HK-2 (cell line): ENCODE measurements around the gene CEBPG.
A peak's percentile ranks its signal among the peaks of the same experiment; 100 is the strongest.

Experiments
- DNase-seq: peaks from one replicate; pipeline ENCODE4 v3.0.0-alpha.2; 2018; ENCODE audit not compliant: unreplicated experiment

Gene CEBPG

DNA sequence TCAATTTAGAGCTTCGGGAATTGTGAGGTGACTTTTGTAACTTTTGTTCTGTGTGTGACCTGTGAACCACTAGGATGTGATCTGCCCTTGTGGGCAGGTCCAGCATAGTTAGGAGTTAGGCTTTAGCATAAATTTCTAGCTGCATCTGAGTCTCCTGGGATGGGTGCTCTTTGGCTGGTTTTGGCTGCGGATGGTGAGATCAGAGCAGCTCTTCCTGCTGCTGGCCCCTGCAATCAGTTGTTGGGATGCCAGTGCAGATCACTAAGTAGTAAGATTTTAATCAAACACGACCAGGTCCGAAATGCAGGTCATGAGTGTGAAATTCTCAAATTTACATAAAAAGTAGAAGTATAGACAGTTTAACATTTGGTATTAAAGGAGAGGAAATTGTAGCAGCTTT is 8.5 kb downstream of the CEBPG start:
- DNase-seq: no peak

DNA sequence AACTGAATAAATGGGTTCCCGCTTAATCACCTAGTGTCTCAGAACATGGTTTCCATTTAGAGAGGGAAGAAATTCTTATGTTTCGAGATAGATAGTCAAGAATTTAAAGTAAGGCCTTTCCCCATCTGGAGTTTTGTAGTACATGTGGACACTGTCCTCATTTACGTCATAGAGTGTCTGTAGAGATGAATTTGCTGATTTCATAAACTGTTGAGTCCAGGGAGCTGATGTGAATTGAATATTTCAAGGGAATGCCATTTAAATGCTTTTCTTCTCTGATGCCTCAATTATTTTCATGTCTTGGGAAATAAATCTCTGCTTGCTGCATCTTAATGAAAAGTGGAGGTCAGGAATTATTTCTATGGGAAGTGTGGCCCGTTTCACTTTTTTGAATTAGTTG is 9.5 kb downstream of the CEBPG start:
- no peak for DNase-seq

DNA sequence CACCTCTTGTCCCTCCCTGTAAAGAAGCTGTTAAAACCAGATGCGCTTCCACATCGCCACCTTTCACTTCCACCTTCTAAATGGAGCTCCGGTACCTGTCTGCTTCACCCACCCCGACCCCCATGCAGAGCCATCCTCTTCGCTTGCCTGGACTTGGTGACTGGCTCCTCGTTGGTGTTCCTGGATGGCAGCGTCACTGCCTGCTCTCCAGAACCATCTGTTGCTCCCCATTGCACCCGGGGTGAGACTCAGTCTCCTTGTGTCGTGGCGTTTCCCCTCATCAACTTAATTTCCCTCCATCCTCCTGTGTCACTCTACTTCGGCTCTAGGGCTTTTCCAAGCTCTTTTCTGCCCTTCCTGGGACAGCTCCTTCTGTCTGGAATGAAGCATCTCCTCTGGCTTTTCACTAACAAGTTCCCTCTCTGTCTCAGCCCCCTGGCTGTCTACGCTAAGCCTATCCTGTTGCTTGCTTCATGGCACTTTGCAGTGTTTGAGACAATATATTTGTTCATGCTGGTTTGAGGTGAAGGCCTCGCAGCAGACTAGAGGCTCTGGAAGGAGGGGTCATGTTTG is 10.3 kb downstream of the CEBPG start:
- no peak for DNase-seq

DNA sequence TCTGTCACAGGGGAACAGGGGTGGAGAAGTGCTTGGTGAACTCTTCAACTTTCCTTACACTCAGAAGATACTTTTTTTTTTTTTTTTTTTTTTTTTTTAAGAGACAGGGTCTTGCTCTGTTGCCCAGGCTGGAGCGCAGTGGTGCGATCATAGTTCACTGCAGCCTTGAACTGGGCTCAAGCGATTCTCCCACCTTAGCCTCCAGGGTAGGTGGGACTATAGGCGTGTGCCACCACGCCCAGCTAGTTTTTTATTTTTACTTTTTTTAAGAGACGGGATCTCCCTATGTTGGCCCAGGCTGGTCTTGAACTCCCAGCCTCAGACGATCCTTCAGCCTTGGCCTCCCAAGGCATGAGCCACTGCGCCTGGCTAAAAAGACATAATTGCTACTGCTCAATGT is 11.5 kb downstream of the CEBPG start:
- DNase-seq: no peak

DNA sequence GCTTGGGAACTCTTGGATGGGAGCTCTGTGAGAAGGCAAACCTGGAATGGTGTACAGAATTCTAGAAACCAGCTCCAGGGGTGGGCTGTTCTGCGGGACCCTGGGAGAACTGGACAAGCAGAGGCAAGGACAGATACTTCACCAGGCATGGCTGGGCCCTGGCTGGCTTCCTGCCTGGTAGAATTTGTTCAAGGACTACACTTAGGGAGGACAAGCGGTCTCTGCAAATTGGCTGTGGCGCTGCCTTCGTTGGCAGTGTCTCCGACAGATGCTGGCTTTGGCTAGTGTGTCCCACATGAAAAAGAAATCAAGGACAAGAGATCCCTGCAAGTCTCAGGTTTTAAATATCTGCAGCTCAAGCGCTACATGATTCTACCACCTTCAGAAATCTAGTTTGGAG is 12.4 kb downstream of the CEBPG start:
- no peak for DNase-seq

DNA sequence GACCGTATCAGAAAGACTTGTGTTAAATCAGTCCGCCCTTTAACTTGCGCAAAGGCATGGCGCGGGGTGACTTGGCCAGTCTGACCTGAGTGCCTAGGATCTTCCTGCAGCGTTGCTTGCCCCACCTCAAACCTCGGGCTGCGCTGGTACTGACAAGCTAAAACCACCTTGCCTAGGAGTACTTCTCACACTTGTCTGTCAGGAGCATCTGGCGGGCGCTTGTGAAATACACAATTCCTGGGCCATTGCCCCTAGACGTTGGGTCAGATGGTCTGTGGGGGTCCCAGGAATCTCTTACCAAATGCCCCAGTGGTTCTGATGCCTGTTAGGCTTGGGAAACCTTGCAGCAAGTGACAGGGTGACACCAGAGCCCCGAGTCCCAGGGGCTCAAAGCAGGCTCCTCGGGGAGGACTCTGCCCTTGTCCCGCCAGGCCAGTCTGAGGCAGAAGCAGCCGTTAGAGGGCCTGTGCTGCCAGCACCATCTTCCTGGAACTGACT is 12.9 kb downstream of the CEBPG start:
- DNase-seq: no peak

DNA sequence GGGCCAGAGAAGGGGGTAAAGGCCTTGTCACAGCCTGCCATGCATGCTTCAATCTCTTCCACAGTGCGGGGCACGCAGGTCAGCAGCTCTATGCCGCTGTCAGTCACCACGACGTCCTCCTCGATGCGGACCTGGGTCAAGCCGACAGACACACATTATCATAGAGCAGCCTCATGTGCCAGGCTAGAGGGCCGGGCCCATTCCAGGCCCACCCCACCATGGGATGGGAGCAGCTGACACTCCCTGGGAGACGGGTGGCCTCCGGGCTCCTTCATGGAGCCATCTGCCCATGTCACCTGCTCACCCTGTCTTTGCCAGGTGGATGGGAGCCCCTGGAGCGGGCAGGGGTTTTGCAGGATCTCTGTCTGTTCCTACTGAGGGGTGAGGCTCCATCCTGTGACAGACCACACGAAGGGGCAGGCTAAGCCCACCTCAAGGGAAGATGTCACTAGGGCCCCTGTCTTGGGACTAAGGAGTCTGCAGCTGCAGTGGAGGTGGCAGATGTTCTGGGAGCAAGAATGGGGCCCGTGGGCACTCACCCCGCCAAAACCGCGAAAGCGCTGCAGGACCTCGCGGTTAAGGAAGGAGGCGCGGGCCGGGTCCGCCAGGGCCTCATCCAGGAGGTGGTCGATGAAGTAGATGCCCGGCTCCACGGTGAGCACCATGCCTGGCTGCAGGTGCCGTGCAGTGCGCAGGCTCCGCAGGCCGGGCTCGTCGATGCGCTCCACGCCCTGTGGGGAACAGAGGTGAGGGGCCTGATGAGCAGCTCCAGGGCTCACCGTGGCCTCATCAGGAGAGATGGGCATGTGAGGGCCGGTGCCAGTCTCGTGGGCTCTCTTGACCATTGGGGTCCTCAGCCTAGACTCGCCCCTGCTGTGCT is 14.1 kb downstream of the CEBPG start:
- DNase-seq: no peak

DNA sequence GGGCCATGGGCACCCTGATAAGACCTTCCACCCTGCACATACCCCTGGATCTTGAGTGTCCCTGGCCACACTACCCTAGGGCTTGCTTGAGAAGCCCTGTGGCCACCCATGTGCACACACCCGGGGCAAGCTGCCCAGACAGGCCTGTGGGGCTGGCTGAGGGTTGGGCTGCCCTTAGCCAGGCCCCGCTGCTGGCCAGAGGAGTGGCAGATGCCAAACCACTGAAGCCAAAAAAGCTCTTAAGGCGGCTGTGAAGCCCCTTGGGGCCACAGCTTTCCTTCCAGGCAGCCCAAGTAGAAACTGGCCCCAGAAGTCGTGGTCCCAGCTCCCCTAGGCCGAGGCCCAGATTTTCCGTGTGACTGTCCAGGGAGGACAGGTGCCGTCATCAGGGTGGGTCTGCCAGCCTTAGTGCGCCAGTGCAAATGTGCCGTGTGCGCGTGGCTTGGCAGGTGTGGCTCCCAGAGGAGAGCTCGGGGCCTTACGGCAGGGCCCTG is 14.8 kb downstream of the CEBPG start:
- DNase-seq: no peak

DNA sequence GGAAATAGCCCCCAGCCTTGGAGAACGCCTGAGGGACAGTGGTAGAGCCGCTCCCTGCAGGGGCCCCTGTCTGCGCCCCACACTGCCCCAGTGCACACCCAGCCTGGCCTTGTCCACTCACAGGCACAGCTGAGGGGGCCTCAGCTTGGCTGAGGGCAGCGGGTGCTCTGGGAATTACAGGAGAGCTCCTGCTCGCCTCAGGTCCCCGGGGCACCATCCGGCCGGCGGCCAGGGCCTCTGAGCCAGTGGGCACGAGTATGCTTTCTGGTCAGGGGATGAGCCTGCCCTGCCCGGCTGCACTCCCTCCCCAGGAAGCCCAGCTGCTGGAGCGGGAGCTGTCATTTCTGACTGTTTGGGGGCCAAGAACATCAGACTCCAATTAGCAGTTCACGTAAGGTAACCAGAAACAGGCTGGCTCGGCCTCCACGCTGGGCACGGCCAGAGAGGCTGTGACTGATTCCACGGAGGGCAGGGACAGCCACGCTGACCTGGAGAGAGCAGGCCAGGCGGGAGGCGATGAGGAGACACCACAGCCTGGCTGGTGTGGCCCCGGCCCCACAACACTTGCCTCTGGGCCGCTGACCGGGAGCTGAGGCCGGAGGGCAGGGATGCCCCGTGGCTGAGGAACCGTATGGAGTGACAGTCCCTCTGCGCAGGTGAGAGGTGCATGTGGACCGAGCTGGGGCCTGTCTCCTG is 15.4 kb downstream of the CEBPG start:
- no peak for DNase-seq

DNA sequence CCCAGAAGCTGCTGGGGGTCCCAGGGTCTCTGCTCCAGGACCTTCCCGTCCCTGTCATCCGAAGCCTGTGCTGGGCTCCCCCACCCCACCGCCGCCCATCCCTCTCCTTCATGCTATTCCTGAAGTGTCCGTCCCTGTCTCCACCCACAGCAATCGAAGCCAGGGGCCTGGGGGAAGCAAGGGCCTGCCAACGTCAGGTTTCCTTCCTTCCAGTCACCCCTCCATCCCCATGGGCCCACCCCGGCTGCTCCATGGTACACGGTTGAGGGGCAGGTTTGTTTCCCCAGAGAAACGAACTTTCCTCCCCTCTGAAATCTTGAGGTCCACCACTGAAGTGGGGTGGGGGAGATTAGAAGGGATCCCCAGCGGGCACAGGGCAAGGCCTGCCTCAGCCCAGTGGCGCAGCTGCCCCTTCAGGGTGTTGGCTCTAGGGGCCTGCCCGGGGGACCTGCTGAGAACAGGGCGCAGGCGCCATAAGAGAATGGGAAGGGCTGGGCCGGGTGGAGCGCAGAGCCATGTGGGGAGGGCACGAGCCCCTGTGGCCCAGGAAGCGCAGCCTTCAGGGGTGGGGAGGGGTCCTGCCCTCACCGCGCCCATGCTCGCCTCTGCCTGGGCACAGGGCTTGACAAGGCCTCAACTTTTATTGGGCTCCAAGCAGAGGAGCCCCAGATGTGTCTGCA is 16.1 kb downstream of the CEBPG start:
- DNase-seq: no peak

DNA sequence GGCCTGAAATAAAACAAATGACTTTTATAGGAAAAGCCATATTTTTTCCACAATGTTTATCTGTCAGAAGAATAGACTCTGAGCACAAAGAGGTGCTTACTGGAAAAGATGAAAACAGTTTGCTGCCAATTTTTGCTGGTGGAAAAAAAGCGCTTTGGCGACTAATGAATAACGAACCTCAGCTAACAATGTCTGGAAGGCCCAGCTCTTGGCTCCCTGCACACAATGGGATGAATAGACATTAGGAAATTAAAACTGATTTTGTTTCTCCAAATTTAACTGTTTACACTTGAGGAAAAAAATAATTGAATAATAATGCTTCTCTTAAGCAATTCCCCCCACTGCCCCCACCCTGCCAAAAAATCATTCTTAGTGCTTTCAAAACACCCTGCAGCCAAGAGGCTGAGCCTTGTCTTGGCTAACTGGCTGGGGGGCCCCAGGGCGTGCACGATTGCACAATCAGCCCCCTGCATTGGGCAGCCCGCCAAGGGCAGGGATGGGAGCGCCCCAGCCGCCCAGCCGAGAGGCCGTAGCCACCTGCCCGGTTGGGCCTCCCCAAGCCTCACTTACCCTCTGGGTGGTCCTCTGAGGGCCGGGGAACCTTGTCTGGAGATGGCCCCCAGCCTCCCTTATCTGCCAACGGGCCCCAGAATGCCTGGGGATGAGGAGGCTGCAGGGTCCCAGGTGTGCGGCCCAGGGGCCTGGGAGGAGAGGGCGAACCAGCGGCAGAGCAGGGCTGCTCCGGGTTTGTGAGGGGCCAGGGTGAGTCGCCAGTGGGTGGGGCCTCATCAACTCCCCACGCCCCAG is 16.8 kb downstream of the CEBPG start:
- DNase-seq: no peak

DNA sequence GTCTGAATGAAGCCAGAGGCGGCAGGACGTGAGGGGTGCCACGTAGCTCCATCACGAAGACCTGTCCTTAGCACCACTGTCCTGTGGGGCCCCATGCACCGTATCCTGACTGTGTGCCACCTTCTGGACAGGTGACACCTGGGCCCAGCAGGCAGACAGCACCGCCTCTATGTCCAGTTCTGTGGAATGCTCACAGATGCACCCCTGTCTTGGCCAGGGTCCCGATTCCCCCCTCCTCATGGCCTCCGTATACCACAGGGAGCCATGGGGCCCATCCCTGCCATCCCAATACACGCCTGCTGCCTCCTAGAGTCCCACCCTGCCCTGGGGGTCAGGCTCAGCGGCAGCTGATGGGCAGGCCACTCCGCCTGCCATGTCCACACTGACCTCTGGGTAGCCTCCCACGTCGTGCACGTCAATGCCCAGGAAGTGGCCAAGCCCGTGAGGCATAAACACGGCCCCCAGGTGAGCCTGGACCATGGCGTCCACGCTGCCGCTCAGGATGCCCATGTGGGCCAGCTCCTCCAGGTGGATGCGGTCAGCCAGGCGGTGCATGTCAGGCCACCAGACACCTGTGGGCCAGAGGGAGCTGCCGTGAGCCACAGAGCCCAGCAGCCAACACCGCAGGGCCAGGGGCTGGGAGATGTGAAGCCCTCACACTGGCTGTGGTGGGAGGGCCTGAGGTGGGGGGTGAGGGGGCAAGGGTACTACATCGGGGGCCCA is 17.6 kb downstream of the CEBPG start:
- no peak for DNase-seq

DNA sequence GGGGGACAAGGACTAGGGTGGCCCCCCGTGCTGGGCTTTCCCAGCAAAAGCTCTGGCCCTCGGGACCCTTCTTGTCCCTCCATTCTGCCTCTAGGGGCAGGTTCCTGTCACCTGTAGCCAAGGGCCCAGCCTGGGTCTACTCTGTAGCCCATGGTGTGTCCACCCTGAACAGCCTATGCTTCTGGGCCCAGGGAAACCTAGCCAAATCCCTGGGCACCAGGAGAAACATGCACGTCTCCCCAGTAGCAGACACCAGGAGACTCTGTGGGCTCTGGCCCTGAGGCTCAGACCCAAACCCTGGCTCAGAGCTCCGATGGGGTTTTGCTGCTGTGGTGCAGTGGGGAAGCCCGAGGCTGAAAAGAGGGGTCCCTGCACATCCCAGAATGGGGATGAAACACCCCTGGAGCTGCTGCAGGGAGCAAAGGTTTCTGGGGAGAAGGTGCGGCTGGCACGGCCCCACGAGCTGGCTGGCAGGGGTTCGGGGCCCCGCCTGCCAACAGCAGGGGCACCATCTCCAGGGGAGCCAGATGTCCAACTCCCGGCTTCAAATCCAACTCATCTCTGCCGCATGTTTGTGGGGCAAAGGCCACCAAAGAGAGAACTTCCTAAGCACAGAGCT is 18.2 kb downstream of the CEBPG start:
- no peak for DNase-seq

DNA sequence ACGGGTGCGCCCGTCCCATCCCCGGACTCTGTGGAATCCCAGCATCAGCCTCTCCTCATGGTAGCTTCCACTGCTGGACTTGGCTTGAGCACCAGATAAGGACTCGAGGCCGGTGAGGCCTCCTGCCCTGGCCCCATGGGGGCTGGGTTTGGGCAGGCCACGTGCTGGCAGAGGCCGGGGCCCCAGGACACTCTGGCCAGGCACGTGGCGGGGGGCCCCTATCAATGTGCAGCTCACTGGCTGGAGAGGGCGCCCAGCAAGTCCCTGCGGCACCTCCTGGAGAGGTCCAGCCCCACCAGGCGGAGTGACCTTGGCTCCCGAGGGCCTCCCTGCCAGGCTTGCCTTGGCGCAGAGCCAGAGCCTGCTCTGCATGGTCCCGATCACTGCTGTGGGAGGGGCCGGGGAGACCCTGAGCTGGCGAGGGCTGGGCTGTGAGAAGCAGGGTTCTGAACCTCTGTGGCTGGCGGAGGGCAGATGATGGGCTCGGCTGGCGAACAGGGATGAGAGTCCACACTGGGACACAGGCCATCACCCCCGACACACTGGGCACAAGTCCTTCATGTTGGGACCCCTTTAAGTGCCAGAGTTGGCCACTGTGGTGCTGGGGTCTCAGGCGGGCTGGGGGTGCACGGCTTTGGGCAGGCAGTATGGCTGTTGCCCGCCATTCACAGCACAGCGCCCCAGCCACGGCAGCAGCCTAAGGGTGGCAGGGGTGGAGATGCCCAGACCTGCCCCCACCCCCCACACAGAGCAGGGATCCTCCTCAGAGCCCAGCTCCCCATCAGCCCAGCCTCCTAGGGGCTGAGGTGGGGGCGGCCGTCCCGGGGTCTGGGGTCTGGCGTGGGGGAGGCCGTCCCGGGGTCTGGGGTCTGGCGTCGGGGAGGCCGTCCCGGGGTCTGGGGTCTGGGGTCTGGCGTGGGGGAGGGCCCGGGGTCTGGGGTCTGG is 19.1 kb downstream of the CEBPG start:
- DNase-seq: no peak

DNA sequence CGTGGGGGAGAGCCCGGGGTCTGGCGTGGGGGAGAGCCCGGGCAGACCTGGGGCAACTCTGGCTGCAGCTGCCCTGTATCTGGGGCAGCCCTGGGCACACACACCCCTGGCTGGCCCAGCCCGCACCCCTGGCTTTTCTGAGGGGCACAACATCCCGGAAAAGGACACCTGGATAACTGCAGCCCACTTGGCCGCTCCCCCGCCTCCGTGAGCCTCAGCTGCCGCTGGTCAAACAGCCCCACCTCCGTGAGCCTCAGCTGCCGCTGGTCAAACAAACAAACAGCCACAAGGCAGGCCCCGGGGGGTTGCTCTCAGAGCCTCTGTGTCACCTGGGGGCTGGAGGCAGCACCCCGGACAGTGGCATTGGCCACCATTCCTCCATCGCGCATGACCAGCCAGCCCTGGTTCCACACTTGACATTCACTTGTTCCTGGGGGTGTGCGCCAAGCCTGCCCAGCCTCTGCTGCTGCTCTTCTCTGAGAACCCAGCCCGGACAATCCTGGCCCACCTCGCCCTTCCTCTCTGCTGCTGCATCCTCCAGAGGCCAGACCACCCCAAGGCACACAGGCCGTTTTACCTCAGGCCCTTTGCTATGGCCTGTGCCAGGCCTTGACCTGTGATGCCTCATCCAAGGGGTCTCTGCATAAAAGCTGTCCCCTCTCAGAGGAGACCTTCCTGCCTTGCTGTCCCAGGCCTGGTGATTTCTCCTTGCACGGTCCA is 19.9 kb downstream of the CEBPG start:
- no peak for DNase-seq

DNA sequence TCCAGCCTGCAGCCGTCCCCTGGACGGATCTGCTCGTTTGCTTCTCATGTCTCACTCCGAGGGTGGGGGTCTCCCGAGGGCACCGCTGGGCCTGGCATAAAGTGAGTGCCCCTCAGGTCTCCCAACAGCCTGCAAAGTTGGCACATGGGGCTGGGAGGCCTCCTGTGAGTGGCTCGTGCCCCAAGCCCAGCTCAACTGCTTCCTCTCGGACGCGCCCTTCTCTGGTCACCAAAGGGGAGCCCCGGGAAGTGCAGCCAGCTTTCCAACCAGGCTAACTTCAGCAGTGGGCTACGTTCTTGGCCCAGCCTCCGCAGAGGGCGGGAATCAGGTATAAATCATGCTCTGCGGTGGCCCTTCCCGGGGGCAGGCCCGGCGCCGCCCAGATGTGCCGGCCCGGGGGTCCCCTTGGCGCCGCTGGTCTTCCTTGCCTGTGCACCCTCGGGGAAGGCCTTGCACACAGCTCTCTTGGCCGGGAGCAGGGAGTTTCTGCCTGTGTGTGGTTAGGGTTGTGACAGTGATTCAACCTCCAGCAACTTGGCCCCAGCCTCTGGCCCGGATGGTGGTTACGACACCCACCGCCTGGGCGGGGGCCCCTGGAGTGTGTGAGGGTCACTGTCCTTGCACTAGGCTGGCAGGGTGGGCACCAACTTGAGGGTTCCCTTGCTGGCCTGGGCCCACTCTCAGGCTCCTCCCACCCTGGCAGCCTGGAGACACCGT is 20.7 kb downstream of the CEBPG start:
- peak; percentile 59 for DNase-seq

DNA sequence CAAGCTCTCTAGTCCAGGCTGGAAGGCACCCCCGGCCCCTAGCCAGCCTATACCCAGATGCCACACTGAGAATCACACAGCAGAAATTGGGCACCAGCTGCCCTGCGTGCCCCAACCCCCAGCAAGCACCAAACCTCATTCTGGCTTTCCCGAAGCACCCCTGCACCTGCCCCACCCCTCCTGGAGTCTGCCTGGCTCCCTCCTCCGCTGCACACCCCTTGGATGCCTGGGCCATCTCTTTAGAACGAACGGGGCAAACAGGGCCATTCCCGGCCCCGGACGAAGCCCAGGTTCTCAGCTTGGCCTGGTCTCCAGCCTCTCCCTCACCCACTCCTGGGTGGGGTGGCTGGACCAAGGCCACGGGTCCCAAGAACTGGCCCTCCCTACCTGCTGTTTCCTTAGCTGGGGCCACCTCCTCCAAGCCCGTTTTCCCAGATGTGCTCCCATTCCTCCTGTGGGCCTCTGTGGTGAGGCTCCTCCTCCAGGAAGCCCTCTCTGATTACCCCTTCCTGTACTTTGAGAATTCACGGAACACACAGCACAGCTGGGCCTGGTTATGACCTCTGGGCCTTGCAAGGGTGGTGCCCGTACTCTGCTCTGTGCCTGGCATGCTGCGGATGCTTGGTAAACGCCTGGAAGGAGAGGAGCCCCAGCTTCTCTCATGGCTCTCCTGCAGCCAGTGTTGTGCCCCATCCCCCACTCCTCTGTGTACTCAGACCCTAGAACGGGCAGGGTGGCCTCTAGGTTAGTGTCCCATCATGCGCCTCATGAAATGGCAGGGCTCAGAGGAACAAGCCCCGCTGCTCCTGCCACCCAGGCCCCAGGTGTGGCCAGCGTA is 21.4 kb downstream of the CEBPG start:
- no peak for DNase-seq
